ENCODE measurements around the gene BCAN.

The BCAN gene

GRCh38 chr1:156660752-156661112, 18.8 kb downstream of the BCAN start:
- peak overlapping the region; percentile 42 for H3K4me3 ChIP-seq (ENCODE audit: low read depth, low read length)
- DNase-seq (ENCODE audit: low read depth): no peak
- TF ChIP-seq CTCF (IDR thresholded peaks at IDR 0.05; ENCODE audit: control insufficient read depth, extremely low read depth, insufficient read depth): no peak

GRCh38 chr1:156662005-156662799, 20.3 kb downstream of the BCAN start:
- no peak overlapping the region for H3K4me3 ChIP-seq (ENCODE audit: low read depth, low read length)
- no peak for TF ChIP-seq CTCF (IDR thresholded peaks at IDR 0.05; ENCODE audit: control insufficient read depth, extremely low read depth, insufficient read depth)
- no peak for DNase-seq (ENCODE audit: low read depth)

GRCh38 chr1:156662800-156663055, 20.8 kb downstream of the BCAN start:
- H3K4me3 ChIP-seq (ENCODE audit: low read depth, low read length): no peak overlapping the region
- DNase-seq (ENCODE audit: low read depth): no peak

GRCh38 chr1:156663178-156663577, 21.3 kb downstream of the BCAN start:
- DNase-seq (ENCODE audit: low read depth): no peak
- no peak for TF ChIP-seq CTCF (IDR thresholded peaks at IDR 0.05; ENCODE audit: control insufficient read depth, extremely low read depth, insufficient read depth)
- H3K4me3 ChIP-seq (ENCODE audit: low read depth, low read length): no peak overlapping the region

More at GRCh38 chr1:156662800-156663055, 20.8 kb downstream of the BCAN start:
- TF ChIP-seq CTCF (IDR thresholded peaks at IDR 0.05; ENCODE audit: control insufficient read depth, extremely low read depth, insufficient read depth): no peak

- no peak for DNase-seq (ENCODE audit: low read depth)
- TF ChIP-seq CTCF (IDR thresholded peaks at IDR 0.05; ENCODE audit: control insufficient read depth, extremely low read depth, insufficient read depth): no peak
- no peak overlapping the region for H3K4me3 ChIP-seq (ENCODE audit: low read depth, low read length)
Observed at GRCh38 chr1:156664046-156664766, 22.3 kb downstream of the BCAN start.

GRCh38 chr1:156664767-156665411, 23.0 kb downstream of the BCAN start:
- no peak overlapping the region for H3K4me3 ChIP-seq (ENCODE audit: low read depth, low read length)
- DNase-seq (ENCODE audit: low read depth): no peak

More at GRCh38 chr1:156664767-156665411, 23.0 kb downstream of the BCAN start:
- no peak for TF ChIP-seq CTCF (IDR thresholded peaks at IDR 0.05; ENCODE audit: control insufficient read depth, extremely low read depth, insufficient read depth)
